Choroid plexus epithelial cell (primary cell): ENCODE results near the gene SPG21.
"Not testable (repeated sequence)": the region's sequence is repeated elsewhere in the genome, so short reads cannot be mapped to it uniquely, and the experiment has no call there.

Experiments used
- DNase-seq: peaks from one replicate; pipeline ENCODE4 v3.0.0-alpha.2; 2010; ENCODE audit warnings: low read depth
- H3K4me3 ChIP-seq: 2 replicates; pipeline ENCODE4 v1.5.1; 2011; ENCODE audit warnings: low read depth, mild to moderate bottlenecking, control low read depth, low read length, moderate library complexity
- CTCF ChIP-seq: conservative IDR thresholded peaks from 2 replicates; pipeline ENCODE4 v1.5.1; 2011; ENCODE audit warnings: low read depth, mild to moderate bottlenecking, control low read depth, inconsistent platforms, low read length, moderate library complexity

The SPG21 gene

GRCh38 chr15:65021488-65021887 lies 31.8 kb upstream of the SPG21 start:
- DNase-seq: no peak
- no peak overlapping the region for H3K4me3 ChIP-seq
- TF ChIP-seq CTCF: no peak

- TF ChIP-seq CTCF: no peak
- no peak for DNase-seq
- H3K4me3 ChIP-seq: no peak overlapping the region
Measured at GRCh38 chr15:65020419-65020818, 30.7 kb upstream of the SPG21 start.

- not testable (repeated sequence) for H3K4me3 ChIP-seq, DNase-seq
Measured at GRCh38 chr15:65011198-65011597, 21.5 kb upstream of the SPG21 start.

- peak; percentile 41 for DNase-seq
- H3K4me3 ChIP-seq: no peak overlapping the region
- peak; percentile 38 for TF ChIP-seq CTCF
Measured at GRCh38 chr15:65008983-65009382, 19.3 kb upstream of the SPG21 start.

- DNase-seq: no peak
- no peak for TF ChIP-seq CTCF
- H3K4me3 ChIP-seq: no peak overlapping the region
Measured at GRCh38 chr15:65006876-65007275, 17.2 kb upstream of the SPG21 start.

GRCh38 chr15:65004993-65005392 lies 15.3 kb upstream of the SPG21 start:
- no peak overlapping the region for H3K4me3 ChIP-seq
- TF ChIP-seq CTCF: no peak
- DNase-seq: no peak

GRCh38 chr15:64997745-64998375 lies 8.1 kb upstream of the SPG21 start:
- no peak for TF ChIP-seq CTCF
- H3K4me3 ChIP-seq: no peak overlapping the region
- no peak for DNase-seq
